Loucy (cell line): ENCODE data around the gene PHOSPHO2.

ENCODE experiments used
- EZH2phosphoT487 ChIP-seq: fragments of 200-600 bp; IDR thresholded peaks from 2 replicates; pipeline ENCODE4 v1.6.1; 2018; ENCODE audit warnings: antibody characterized with exemption, mild to moderate bottlenecking, moderate library complexity, borderline replicate concordance
- TF ChIP-seq, protein P1 (sequence below): fragments of 200-600 bp; sonication (generic); conservative IDR thresholded peaks from 2 replicates; pipeline ENCODE4 v1.5.1; 2014; ENCODE audit warnings: mild to moderate bottlenecking, antibody characterized with exemption, low read length

DNA sequence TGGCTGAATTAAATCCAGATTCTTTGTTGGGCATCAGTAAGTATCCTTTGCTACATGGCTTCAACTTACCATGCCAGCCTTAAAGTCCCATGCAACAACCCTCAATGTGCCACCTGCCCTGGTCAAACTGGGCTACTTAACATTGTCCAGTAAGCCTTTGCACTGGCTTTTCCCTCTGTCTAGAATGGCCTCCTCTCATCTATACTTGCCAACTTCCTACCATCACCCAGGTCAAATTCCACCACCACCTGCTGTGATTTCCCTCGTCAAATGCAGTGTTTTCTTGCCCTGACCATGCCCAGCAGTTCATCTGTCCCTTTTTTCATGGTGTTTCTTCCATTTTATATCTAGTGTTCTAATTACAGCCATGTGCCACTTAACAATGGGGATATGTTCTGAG, 45.1 kb downstream of the PHOSPHO2 start:
- TF ChIP-seq, protein P1, sequence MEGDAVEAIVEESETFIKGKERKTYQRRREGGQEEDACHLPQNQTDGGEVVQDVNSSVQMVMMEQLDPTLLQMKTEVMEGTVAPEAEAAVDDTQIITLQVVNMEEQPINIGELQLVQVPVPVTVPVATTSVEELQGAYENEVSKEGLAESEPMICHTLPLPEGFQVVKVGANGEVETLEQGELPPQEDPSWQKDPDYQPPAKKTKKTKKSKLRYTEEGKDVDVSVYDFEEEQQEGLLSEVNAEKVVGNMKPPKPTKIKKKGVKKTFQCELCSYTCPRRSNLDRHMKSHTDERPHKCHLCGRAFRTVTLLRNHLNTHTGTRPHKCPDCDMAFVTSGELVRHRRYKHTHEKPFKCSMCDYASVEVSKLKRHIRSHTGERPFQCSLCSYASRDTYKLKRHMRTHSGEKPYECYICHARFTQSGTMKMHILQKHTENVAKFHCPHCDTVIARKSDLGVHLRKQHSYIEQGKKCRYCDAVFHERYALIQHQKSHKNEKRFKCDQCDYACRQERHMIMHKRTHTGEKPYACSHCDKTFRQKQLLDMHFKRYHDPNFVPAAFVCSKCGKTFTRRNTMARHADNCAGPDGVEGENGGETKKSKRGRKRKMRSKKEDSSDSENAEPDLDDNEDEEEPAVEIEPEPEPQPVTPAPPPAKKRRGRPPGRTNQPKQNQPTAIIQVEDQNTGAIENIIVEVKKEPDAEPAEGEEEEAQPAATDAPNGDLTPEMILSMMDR: no peak
- no peak for TF ChIP-seq EZH2phosphoT487
